A673 (cell line): Measurements from ENCODE around the gene AUNIP. TPM values are rescaled to one million over a fixed set of nuclear protein-coding genes. Genes with fewer than 3 reads are reported as not detected.

ENCODE experiments used
- BruUV-seq: library from RNA; stranded (reverse); fragments of 400-500 nt; replicated peaks from 2 replicates; lab custom pipeline; 2021; lab: Mats Ljungman, UMichigan
- CTCF ChIA-PET: fragments of 300-600 bp; sonication (Branson Sonifier 250); formaldehyde crosslinking; loops from one replicate; lab custom pipeline; 2022; ENCODE audit warnings: antibody characterized with exemption; lab: Charles Lee
- POLR2A ChIA-PET: fragments of 300-600 bp; sonication (Branson Sonifier 250); formaldehyde crosslinking; loops from one replicate; lab custom pipeline; 2022; ENCODE audit warnings: antibody characterized with exemption; ENCODE audit not compliant: low non-redundant PET; lab: Charles Lee
- DNase-seq: peaks from one replicate; pipeline ENCODE4 v3.0.0-alpha.2; 2015; ENCODE audit warnings: low spot score
- H3K27ac ChIP-seq: fragments of 200-600 bp; sonication (generic); 2 replicates; pipeline ENCODE4 v1.5.1; 2016; ENCODE audit warnings: mixed run types, low read depth, mild to moderate bottlenecking, mixed read lengths, antibody characterized with exemption, low read length; ENCODE audit not compliant: poor library complexity, severe bottlenecking
- H3K27me3 ChIP-seq: fragments of 200-600 bp; sonication (generic); replicated peaks from 2 replicates; pipeline ENCODE4 v1.6.1; 2017; ENCODE audit warnings: mixed run types, low read depth, mild to moderate bottlenecking, mixed read lengths, antibody characterized with exemption, low read length; ENCODE audit not compliant: insufficient read depth, poor library complexity
- H3K36me3 ChIP-seq: fragments of 200-600 bp; sonication (generic); 2 replicates; pipeline ENCODE4 v1.6.1; 2016; ENCODE audit warnings: mixed run types, mild to moderate bottlenecking, mixed read lengths, antibody characterized with exemption, low read length; ENCODE audit not compliant: insufficient read depth, poor library complexity, severe bottlenecking
- H3K4me1 ChIP-seq: fragments of 200-600 bp; sonication (generic); 2 replicates; pipeline ENCODE4 v1.6.1; 2017; ENCODE audit warnings: mixed run types, mild to moderate bottlenecking, mixed read lengths, antibody characterized with exemption, low read length; ENCODE audit not compliant: insufficient read depth, poor library complexity, severe bottlenecking
- H3K4me3 ChIP-seq: fragments of 200-600 bp; sonication (generic); 2 replicates; pipeline ENCODE4 v1.5.1; 2016; ENCODE audit warnings: low read depth, mixed run types, mild to moderate bottlenecking, mixed read lengths, low read length; ENCODE audit not compliant: poor library complexity, severe bottlenecking
- H3K9me3 ChIP-seq: fragments of 200-600 bp; sonication (generic); 2 replicates; pipeline ENCODE4 v1.6.1; 2016; ENCODE audit warnings: mixed run types, low read depth, mild to moderate bottlenecking, mixed read lengths, antibody characterized with exemption, low read length; ENCODE audit not compliant: poor library complexity, severe bottlenecking
- EZH2 ChIP-seq: fragments of 200-600 bp; sonication (generic); IDR thresholded peaks from 2 replicates; pipeline ENCODE4 v1.6.1; 2017; ENCODE audit warnings: borderline replicate concordance, low read depth, mild to moderate bottlenecking, mixed read lengths, antibody characterized with exemption, low read length; ENCODE audit not compliant: poor library complexity, severe bottlenecking
- intact Hi-C: fragments of 100-400 bp; cut with micrococcal nuclease; formaldehyde crosslinking; loops from one replicate; pipeline ENCODE4 v1.10.0; 2022; ENCODE audit not compliant: unreplicated experiment
- total RNA-seq: library from RNA; stranded (reverse); gene quantifications from 2 replicates; pipeline ENCODE4 v1.2.3, GENCODE V29; 2021
- TF ChIP-seq, protein P1 (sequence below): fragments of 300-800, 200-600 bp; sonication (generic); conservative IDR thresholded peaks from 2 replicates; pipeline ENCODE4 v1.5.1; 2017; ENCODE audit warnings: low read depth, mild to moderate bottlenecking, antibody characterized with exemption, low read length, moderate library complexity, mixed read lengths

Gene AUNIP
- total RNA-seq, 1 experiment from 2014 or later: 18.9 TPM

DNA sequence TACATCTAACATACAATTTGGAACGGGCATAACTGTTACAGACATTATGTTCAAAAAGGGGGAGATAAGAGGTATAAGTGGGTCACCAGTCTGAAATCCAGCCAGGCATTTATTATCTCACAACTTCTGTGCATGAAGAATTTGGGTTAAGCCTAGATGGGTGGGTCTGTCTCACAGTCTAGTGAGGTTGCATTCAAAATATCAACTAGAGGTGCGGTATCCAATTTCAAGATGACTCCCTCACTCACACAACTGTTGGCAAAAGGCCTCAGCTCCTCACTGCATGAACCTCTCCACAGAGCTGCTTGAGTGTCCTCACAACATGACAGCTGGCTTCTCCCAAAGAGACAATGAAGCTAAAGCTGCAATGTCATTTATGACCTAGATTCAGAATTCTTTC is 4.7 kb downstream of the AUNIP start:
- Histone ChIP-seq H3K36me3 (peaks cover 4% of the 10 kb centered on the region), H3K27ac (no peak overlapping the region), H3K4me1 (no peaks in the 10 kb centered on the region), H3K27me3 (no peaks in the 10 kb centered on the region), H3K9me3 (no peaks in the 10 kb centered on the region), H3K4me3 (no peak overlapping the region)
- intact Hi-C loops: no loop called here
- POLR2A ChIA-PET: interaction anchor here (0.7 kb wide), 1 partner anchor 32 kb away, joined by 3 read pairs; no protein-coding TSS in a partner anchor
- CTCF ChIA-PET: no interaction called here
- peak; percentile 29 for DNase-seq
- BruUV-seq: no TSS peak
- no peak for TF ChIP-seq EZH2
- TF ChIP-seq, protein P1, sequence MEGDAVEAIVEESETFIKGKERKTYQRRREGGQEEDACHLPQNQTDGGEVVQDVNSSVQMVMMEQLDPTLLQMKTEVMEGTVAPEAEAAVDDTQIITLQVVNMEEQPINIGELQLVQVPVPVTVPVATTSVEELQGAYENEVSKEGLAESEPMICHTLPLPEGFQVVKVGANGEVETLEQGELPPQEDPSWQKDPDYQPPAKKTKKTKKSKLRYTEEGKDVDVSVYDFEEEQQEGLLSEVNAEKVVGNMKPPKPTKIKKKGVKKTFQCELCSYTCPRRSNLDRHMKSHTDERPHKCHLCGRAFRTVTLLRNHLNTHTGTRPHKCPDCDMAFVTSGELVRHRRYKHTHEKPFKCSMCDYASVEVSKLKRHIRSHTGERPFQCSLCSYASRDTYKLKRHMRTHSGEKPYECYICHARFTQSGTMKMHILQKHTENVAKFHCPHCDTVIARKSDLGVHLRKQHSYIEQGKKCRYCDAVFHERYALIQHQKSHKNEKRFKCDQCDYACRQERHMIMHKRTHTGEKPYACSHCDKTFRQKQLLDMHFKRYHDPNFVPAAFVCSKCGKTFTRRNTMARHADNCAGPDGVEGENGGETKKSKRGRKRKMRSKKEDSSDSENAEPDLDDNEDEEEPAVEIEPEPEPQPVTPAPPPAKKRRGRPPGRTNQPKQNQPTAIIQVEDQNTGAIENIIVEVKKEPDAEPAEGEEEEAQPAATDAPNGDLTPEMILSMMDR: no peak

DNA sequence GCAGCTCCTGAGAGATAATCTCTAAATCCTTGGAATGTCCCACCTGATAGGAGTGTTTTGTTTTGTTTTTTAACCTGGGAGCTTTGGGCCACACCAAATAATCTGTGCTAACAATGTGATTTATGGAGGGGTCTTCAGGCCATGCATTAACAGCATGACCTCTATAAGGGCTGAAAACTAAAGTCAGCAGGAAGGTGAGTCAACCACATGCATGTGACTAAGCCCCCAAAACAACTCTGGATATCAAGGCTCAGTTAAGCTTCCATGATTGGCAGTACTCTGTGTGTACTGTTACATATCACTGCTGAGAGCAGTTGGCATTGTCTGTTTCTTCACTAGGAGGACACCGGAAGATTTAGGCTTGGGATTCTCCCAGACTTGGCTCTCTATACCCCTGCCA is 10.7 kb downstream of the AUNIP start:
- no peak for DNase-seq
- Histone ChIP-seq H3K4me1 (no peaks in the 10 kb centered on the region), H3K36me3 (peaks cover 4% of the 10 kb centered on the region), H3K27me3 (no peaks in the 10 kb centered on the region), H3K9me3 (no peaks in the 10 kb centered on the region), H3K27ac (no peak overlapping the region), H3K4me3 (no peak overlapping the region)
- CTCF ChIA-PET: interaction anchor here (1.0 kb wide), 1 partner anchor 10 kb away, joined by 4 read pairs; no protein-coding TSS in a partner anchor
- intact Hi-C loops: no loop called here
- no TSS peak for BruUV-seq
- POLR2A ChIA-PET: no interaction called here
- TF ChIP-seq, protein P1: no peak
- no peak for TF ChIP-seq EZH2

DNA sequence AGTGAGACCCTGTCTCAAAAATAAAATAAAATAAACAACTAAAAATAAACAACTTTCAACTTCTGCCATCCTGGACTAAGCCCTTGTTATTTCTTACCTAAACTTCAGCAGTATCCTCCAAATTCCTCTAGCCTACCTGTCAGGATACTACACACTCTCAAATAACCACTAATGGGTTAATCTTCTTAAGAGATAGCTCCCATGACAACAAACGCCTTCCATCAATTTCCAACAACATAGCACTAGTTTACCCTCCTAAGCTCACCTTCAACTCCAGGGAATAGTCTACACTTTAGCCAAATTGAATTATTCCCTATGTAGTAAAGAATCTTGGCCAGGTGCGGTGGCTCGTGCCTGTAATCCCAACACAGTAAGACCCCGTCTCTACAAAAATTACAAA is 11.3 kb downstream of the AUNIP start:
- POLR2A ChIA-PET: no interaction called here
- intact Hi-C loops: no loop called here
- Histone ChIP-seq H3K27me3 (no peaks in the 10 kb centered on the region), H3K36me3 (peaks cover 4% of the 10 kb centered on the region), H3K27ac (no peak overlapping the region), H3K4me1 (no peaks in the 10 kb centered on the region), H3K4me3 (no peak overlapping the region), H3K9me3 (no peaks in the 10 kb centered on the region)
- no TSS peak for BruUV-seq
- TF ChIP-seq, protein P1: no peak
- TF ChIP-seq EZH2: no peak
- CTCF ChIA-PET: interaction anchor here (1.0 kb wide), 1 partner anchor 10 kb away, joined by 4 read pairs; no protein-coding TSS in a partner anchor
- no peak for DNase-seq
